ENCODE data around the gene EPHB1. TPM values are rescaled to one million over a fixed set of nuclear protein-coding genes. Genes with fewer than 3 reads are reported as not detected.
"Not testable (repeated sequence)": the region's sequence is repeated elsewhere in the genome, so short reads cannot be mapped to it uniquely, and the experiment has no call there.

The EPHB1 gene
- polyA plus RNA-seq, 1 donor from 2014 or later: 0.71 TPM

GRCh38 chr3:135214400-135214799 lies 419.3 kb downstream of the EPHB1 start:
- H3K4me3 Mint-ChIP-seq: no peak overlapping the region
- no peak overlapping the region for H3K27ac Mint-ChIP-seq
- H3K4me1 Mint-ChIP-seq: peaks cover 0 to 4% (median 1%) of the 10 kb centered on the region in 3 donors
- H3K27me3 Mint-ChIP-seq: peaks cover 1% of the 10 kb centered on the region
- peaks cover 3% of the 10 kb centered on the region for H3K36me3 Mint-ChIP-seq
- H3K9me3 Mint-ChIP-seq: peaks cover 3 to 5% (median 4%) of the 10 kb centered on the region in 3 donors

GRCh38 chr3:135215516-135215915 lies 420.5 kb downstream of the EPHB1 start:
- no peak overlapping the region for H3K27ac Mint-ChIP-seq
- H3K9me3 Mint-ChIP-seq: peaks cover 3 to 5% (median 4%) of the 10 kb centered on the region in 3 donors
- H3K27me3 Mint-ChIP-seq: peaks cover 1% of the 10 kb centered on the region
- no peak overlapping the region for H3K4me3 Mint-ChIP-seq
- peaks cover 0 to 4% (median 1%) of the 10 kb centered on the region in 3 donors for H3K4me1 Mint-ChIP-seq
- peaks cover 3% of the 10 kb centered on the region for H3K36me3 Mint-ChIP-seq

GRCh38 chr3:135216659-135217058 lies 421.6 kb downstream of the EPHB1 start:
- H3K27ac Mint-ChIP-seq: no peak overlapping the region

GRCh38 chr3:135217730-135218129 lies 422.7 kb downstream of the EPHB1 start:
- H3K27ac Mint-ChIP-seq: no peak overlapping the region
- peaks cover 0 to 4% (median 1%) of the 10 kb centered on the region in 3 donors for H3K4me1 Mint-ChIP-seq
- H3K9me3 Mint-ChIP-seq: peaks cover 3 to 5% (median 4%) of the 10 kb centered on the region in 3 donors
- H3K27me3 Mint-ChIP-seq: peaks cover 1% of the 10 kb centered on the region
- no peak overlapping the region for H3K4me3 Mint-ChIP-seq
- peaks cover 3% of the 10 kb centered on the region for H3K36me3 Mint-ChIP-seq

More at GRCh38 chr3:135216659-135217058, 421.6 kb downstream of the EPHB1 start:
- Mint-ChIP-seq H3K4me1 (peaks cover 0 to 4% (median 1%) of the 10 kb centered on the region in 3 donors), H3K27me3 (peaks cover 1% of the 10 kb centered on the region), H3K36me3 (peaks cover 3% of the 10 kb centered on the region), H3K4me3 (no peak overlapping the region), H3K9me3 (peaks cover 3 to 5% (median 4%) of the 10 kb centered on the region in 3 donors)

- Mint-ChIP-seq H3K36me3 (peaks cover 3% of the 10 kb centered on the region), H3K9me3 (peaks cover 3 to 6% (median 5%) of the 10 kb centered on the region in 3 donors), H3K27ac (no peak overlapping the region), H3K27me3 (peaks cover 1% of the 10 kb centered on the region), H3K4me3 (no peak overlapping the region), H3K4me1 (peaks cover 0 to 4% (median 1%) of the 10 kb centered on the region in 3 donors)
Measured at GRCh38 chr3:135218304-135218703, 423.2 kb downstream of the EPHB1 start.

- Mint-ChIP-seq H3K36me3 (peaks cover 3% of the 10 kb centered on the region), H3K4me1 (peaks cover 0 to 4% (median 1%) of the 10 kb centered on the region in 3 donors), H3K27me3 (peaks cover 1% of the 10 kb centered on the region), H3K9me3 (peaks cover 3 to 6% (median 5%) of the 10 kb centered on the region in 3 donors), H3K27ac (no peak overlapping the region), H3K4me3 (no peak overlapping the region)
Measured at GRCh38 chr3:135218782-135219181, 423.7 kb downstream of the EPHB1 start.

GRCh38 chr3:135224815-135225362 lies 429.8 kb downstream of the EPHB1 start:
- H3K9me3 Mint-ChIP-seq: peaks cover 0 to 2% (median 2%) of the 10 kb centered on the region in 3 donors
- peaks cover 0 to 9% (median 6%) of the 10 kb centered on the region in 3 donors for H3K4me1 Mint-ChIP-seq
- no peak overlapping the region for H3K27ac Mint-ChIP-seq
- H3K27me3 Mint-ChIP-seq: peaks cover 1% of the 10 kb centered on the region
- H3K36me3 Mint-ChIP-seq: no peaks in the 10 kb centered on the region
- no peak overlapping the region for H3K4me3 Mint-ChIP-seq

GRCh38 chr3:135226057-135226456 lies 431.0 kb downstream of the EPHB1 start:
- Mint-ChIP-seq H3K9me3 (peaks cover 0 to 2% (median 2%) of the 10 kb centered on the region in 3 donors), H3K27ac (peak overlapping the region in 1 of 3 donors; percentile 18)

GRCh38 chr3:135228201-135228600 lies 433.1 kb downstream of the EPHB1 start:
- Mint-ChIP-seq H3K27ac (no peak overlapping the region), H3K27me3 (peaks cover 1% of the 10 kb centered on the region), H3K4me1 (peaks cover 0 to 11% (median 6%) of the 10 kb centered on the region in 3 donors)

More at GRCh38 chr3:135226057-135226456, 431.0 kb downstream of the EPHB1 start:
- H3K4me1 Mint-ChIP-seq: peaks cover 0 to 9% (median 6%) of the 10 kb centered on the region in 3 donors
- H3K4me3 Mint-ChIP-seq: peak overlapping the region in 1 of 4 donors; percentile 75
- no peaks in the 10 kb centered on the region for H3K36me3 Mint-ChIP-seq
- H3K27me3 Mint-ChIP-seq: peaks cover 1% of the 10 kb centered on the region

GRCh38 chr3:135229018-135229495 lies 434.0 kb downstream of the EPHB1 start:
- Mint-ChIP-seq H3K9me3 (peaks cover 2% of the 10 kb centered on the region in 3 donors), H3K36me3 (no peaks in the 10 kb centered on the region), H3K27me3 (peaks cover 1% of the 10 kb centered on the region), H3K4me1 (peaks cover 0 to 11% (median 6%) of the 10 kb centered on the region in 3 donors), H3K27ac (no peak overlapping the region), H3K4me3 (no peak overlapping the region)

More at GRCh38 chr3:135228201-135228600, 433.1 kb downstream of the EPHB1 start:
- Mint-ChIP-seq H3K9me3 (peaks cover 0 to 2% (median under 1%) of the 10 kb centered on the region in 3 donors), H3K4me3 (no peak overlapping the region), H3K36me3 (no peaks in the 10 kb centered on the region)

- Mint-ChIP-seq H3K27ac (no peak overlapping the region), H3K4me3 (no peak overlapping the region), H3K27me3 (peaks cover 1% of the 10 kb centered on the region), H3K36me3 (no peaks in the 10 kb centered on the region), H3K9me3 (peaks cover 2 to 10% (median 5%) of the 10 kb centered on the region in 3 donors), H3K4me1 (peaks cover 0 to 2% (median 2%) of the 10 kb centered on the region in 3 donors)
Measured at GRCh38 chr3:135231737-135232136, 436.7 kb downstream of the EPHB1 start.

- Mint-ChIP-seq H3K27ac (no peak overlapping the region), H3K4me3 (no peak overlapping the region), H3K9me3 (peaks cover 2 to 10% (median 5%) of the 10 kb centered on the region in 3 donors), H3K4me1 (peaks cover 0 to 2% (median 2%) of the 10 kb centered on the region in 3 donors), H3K27me3 (peaks cover 1% of the 10 kb centered on the region), H3K36me3 (no peaks in the 10 kb centered on the region)
Measured at GRCh38 chr3:135232226-135232625, 437.2 kb downstream of the EPHB1 start.

GRCh38 chr3:135233476-135233875 lies 438.4 kb downstream of the EPHB1 start:
- not testable (repeated sequence) for H3K27me3 Mint-ChIP-seq, H3K36me3 Mint-ChIP-seq, H3K4me1 Mint-ChIP-seq, H3K4me3 Mint-ChIP-seq, H3K27ac Mint-ChIP-seq
- H3K9me3 Mint-ChIP-seq: peaks cover 0 to 10% (median 5%) of the 10 kb centered on the region in 3 donors

GRCh38 chr3:135235541-135235940 lies 440.5 kb downstream of the EPHB1 start:
- Mint-ChIP-seq H3K27ac (no peak overlapping the region), H3K36me3 (no peaks in the 10 kb centered on the region), H3K9me3 (peaks cover 0 to 10% (median 5%) of the 10 kb centered on the region in 3 donors), H3K4me1 (peaks cover 0 to 2% (median 0%) of the 10 kb centered on the region in 3 donors), H3K27me3 (peaks cover 7% of the 10 kb centered on the region), H3K4me3 (no peak overlapping the region)

- Mint-ChIP-seq H3K27me3 (peaks cover 7% of the 10 kb centered on the region), H3K4me1 (no peaks in the 10 kb centered on the region), H3K9me3 (peaks cover 0 to 10% (median 5%) of the 10 kb centered on the region in 3 donors), H3K4me3 (no peak overlapping the region), H3K36me3 (no peaks in the 10 kb centered on the region), H3K27ac (no peak overlapping the region)
Measured at GRCh38 chr3:135237371-135238143, 442.5 kb downstream of the EPHB1 start.
